ENCODE measurements around the gene FNBP1.

DNA sequence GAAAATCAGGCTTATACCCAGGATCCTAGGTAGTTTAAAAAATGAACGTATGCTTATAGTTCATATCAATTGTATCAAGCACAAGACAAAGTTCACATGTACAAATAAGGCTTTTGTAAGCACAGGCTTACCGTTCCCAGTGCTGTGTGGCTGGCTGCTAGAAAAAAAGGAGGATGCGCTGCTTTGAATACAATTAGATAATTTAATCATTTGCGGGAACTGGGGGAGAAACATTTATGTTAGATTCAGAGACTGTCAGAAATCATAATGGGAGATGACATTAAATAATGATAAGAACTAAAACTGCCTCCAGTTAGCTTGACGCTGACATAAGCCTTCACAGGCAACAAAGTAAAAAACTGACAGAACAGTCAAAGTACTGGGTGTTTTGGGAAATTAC lies 93.2 kb downstream of the FNBP1 start:
- TF ChIP-seq, protein P1, sequence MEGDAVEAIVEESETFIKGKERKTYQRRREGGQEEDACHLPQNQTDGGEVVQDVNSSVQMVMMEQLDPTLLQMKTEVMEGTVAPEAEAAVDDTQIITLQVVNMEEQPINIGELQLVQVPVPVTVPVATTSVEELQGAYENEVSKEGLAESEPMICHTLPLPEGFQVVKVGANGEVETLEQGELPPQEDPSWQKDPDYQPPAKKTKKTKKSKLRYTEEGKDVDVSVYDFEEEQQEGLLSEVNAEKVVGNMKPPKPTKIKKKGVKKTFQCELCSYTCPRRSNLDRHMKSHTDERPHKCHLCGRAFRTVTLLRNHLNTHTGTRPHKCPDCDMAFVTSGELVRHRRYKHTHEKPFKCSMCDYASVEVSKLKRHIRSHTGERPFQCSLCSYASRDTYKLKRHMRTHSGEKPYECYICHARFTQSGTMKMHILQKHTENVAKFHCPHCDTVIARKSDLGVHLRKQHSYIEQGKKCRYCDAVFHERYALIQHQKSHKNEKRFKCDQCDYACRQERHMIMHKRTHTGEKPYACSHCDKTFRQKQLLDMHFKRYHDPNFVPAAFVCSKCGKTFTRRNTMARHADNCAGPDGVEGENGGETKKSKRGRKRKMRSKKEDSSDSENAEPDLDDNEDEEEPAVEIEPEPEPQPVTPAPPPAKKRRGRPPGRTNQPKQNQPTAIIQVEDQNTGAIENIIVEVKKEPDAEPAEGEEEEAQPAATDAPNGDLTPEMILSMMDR (conservative IDR thresholded peaks at IDR 0.05): no peak
- TF ChIP-seq ZFX (IDR thresholded peaks at IDR 0.05): no peak
